ELF-1 (cell line): ENCODE data around the gene EXD3.
"Not testable (repeated sequence)": the region's sequence is repeated elsewhere in the genome, so short reads cannot be mapped to it uniquely, and the experiment has no call there.

ENCODE experiments used
- DNase-seq: peaks from one replicate; pipeline ENCODE4 v3.0.0-alpha.2; 2016; ENCODE audit warnings: low read depth, low spot score

Gene EXD3

GRCh38 chr9:137411260-137411644, 11.7 kb downstream of the EXD3 start:
- no peak for DNase-seq

DNA sequence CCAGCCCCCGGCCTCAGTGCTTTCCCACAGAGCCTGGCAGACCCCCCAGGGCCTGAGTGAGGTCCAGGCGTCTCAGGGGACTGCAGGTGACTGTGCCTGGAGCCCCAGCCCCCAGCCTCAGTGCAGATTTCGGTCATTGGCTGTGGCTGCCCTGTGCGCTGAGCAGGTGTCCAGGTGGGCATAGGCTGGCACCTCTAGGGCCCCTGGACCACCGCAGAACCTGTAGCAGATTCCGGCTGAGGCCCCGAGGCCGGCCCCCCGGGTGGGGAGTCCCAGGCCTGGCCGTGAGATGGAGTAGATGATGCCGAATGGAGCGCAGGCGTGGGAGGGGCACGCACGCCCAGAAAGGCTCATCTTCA, 12.1 kb downstream of the EXD3 start:
- DNase-seq: no peak

DNA sequence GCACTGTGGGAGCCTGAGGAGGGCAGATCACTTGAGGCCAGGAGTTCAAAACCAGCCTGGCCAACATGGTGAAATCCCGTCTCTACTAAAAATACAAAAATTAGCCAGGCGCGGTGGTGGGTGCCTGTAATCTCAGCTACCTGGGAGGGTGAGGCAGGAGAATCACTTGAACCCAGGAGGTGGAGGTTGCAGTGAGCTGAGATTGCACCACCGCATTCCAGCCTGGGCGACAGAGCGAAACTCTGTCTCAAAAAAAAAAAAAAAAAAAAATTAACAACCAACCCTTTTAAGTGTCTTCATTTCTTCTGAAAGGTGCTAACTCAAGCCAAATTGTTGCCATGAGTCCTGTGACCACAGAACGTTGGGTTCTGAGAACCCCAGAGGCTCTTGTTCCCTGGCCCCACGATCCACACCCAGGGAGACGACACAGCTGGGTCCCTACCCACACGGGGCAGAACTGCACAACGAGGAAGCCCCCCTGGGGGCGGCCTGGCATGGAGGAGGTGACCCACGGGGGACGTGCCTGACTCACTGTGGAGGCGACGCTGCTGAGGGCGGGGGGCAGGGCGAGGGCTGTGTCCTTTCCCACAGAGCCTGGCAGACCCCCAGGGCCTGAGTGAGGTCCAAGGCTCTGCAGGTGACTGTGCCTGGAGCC, 12.6 kb downstream of the EXD3 start:
- not testable (repeated sequence) for DNase-seq

DNA sequence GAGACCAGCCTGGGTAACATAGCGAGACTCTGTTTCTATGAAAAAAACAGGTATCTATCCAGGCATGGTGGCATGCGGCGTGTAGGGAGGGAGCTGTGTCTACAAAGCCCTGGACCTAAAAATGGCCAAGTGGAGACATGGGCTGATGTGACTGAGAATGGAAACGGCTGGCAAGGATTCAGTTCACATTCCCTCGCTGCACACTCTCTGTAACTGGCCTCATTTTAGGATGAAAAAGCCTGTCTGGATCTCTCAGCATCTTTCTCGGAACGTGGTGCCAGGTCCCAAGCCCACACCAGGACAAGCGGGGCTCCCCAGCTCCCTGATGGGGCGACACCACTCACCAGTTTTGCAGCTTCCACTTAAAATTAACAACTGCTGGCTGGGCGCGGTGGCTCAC, 13.4 kb downstream of the EXD3 start:
- DNase-seq: no peak

DNA sequence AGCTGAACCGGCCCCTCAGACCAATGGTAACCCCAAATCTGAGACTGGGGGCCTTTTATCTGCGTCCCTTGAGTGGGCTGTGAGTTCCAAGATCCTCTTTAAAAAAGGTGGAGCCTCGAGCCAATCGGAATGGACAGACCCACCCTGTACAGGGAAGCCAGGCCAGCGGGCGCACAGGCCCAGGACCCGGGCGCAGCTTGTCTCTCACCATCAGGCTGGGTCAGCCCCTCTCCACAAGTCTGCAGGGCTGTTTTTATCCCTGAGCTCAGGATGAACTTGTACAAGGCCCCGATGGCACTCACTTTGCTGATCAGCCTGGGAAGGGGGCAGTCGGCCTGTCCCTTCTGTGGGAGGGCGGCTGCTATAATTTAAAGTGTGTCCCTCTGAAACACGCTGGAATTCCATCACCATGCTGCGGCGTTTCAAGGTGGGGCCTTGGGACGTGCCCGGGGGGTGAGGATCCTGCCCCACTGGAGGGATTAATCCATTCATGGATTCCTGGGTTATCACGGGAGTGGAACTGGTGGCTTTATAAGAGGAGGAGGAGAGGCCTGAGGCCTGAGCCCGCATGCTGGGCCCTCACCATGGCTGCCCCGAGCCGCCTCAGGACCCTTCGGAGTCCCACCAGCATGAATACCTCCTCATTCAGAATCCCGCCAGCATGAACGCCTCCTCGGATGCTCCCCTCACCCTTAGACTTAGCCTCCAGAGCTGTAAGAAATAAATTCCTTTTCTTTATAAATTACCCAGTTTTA, 14.1 kb downstream of the EXD3 start:
- DNase-seq: no peak

DNA sequence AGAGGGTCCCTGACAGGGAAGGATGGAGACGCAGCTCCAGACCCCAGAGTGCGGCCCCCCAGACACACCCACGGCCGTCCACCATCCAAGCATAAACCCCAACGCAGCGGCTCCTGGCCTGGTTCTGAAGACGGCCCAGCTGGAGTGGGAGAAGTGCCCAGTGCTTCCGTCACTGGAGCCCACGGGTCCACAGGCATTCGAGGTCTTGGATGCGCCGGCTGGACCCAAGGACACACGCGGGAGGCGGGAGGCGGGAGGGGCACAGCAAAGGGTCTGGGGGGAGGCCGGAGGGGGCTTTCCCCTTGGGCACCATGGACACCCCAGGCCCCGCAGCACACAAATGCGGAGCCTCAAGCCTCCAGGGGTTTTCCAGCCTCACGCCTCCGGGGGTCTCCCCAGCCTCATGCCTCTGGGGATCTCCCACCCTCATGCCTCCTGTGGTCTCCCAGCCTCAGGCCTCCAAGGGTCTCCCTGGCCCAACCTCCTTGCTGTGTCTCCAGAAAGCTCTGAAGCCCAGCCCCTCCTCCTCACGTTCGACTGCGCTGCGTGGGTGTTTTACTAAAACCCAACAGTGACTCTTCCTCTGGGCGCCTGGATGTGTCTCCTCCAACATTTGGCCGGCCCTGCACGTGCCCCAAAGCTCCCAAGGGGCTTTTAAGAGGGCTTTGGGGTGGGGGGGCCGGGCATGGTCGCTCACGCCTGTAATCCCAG, 15.2 kb downstream of the EXD3 start:
- no peak for DNase-seq

GRCh38 chr9:137406876-137407589, 15.9 kb downstream of the EXD3 start:
- DNase-seq: peak; percentile 88

DNA sequence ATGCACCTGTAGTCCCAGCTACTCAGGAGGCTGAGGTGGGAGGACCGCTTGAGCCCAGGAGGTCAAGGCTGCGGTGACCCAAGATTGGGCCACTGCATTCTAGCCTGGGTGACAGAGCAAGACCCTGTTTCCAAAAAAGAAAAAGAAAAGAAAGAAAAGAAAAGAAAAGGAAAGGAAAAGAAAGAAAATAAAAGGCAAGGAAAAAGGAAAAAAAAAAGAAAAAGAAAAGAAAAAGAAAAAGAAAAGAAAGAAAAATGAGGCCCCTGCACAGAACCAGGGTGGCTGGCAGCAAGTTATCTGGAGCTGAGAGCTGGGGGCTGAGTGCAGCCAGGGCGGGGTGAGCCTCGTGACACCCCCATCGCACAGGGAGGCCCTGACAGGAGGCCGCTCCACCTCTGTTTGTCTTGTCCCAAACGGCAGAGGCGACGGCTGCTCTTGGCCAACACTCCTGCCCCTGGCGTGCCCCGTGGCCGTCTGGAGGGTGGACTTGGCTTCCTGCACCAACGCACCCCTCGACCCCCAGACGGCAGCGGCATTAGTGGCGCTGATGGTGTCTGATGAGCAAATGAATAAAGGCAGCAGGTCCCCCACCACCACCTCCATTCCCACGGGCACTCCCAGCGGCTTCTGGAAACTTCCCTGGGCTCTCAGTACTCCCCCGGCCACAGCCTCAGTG, 16.7 kb downstream of the EXD3 start:
- DNase-seq: no peak

DNA sequence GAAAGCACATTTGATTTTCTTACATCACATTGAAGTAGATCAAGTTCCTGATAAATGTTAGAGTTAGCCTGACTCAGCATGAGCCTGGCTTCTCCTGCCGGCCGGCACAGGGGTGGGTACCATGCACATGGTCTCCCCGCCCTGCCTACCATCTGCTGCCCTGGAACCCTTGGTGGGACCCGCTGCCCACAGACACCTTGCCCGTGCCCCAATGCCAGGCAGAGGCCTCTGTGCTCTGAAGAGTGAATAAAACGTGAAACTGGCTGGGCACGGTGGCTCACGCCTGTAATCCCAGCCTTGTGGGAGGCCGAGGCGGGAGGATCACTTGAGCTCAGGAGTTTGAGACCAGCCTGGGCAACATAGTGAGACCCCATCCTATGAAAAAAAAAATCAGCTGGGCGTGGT, 17.3 kb downstream of the EXD3 start:
- DNase-seq: no peak

DNA sequence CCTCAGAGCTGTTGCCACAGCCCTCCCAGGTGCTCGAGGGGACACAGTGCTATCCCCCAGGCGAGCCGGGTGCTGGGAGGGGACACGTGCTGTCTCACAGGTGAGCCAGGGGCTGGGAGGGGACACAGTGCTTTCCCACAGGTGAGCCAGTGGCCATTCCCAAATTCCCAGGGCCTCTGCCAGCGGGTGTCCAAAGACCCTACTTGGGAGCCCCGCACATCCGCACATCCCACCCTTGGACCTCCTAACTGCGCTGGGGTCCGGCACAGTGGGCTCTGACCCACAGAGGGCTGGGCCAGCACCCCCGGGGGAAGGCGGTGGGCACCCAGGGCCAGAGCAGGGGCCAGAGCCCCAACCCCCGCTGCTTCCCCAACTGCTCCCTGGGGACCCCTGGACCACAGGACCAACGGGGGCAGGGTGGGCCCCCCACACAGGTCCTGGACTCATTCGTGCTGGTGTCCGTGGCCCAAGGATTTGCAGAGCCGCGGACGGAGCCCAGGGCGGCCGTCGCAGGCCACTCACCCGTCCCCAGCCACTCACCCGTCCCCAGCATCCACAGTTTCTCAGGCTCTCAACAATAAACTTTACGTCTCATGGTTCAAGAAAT, 17.9 kb downstream of the EXD3 start:
- no peak for DNase-seq

DNA sequence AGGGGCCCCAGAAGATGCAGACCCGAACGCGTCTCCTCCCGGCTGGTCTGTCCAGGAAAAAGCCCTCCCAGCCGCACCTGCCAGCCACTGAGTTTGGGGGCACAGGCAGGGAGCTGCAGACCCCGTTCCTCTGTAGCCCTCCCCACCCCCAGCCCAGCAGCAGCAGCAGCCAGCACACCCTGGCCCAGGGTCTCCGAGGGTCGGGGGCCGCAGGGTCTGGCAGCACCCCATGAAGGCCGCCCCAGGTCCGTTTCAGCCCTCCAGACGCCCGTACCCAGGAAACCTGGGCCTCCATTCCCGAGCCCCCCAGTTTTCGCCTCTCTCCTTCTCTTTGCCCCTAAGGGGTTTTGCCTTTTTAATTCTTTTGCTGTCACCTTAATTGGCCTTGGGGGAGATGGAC, 19.7 kb downstream of the EXD3 start:
- no peak for DNase-seq

DNA sequence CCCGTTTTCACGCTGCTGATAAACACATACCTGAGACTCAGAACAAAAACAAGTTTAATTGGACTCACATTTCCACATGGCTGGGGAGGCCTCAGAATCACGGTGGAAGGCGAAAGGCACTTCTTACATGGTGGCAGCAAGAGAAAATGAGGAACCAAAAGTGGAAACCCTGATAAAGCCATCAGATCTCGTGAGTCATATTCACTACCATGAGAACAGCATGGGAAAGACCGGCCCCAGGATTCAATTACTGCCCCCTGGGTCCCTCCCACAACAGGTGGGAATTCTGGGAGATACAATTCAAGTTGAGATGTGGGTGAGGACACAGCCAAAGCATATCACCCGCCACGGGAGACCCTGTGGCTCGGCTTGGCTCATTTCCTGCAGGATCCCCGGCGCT, 20.2 kb downstream of the EXD3 start:
- DNase-seq: no peak

GRCh38 chr9:137398561-137399468, 24.1 kb downstream of the EXD3 start:
- DNase-seq: no peak

GRCh38 chr9:137397675-137398423, 25.1 kb downstream of the EXD3 start:
- no peak for DNase-seq

GRCh38 chr9:137396634-137397367, 26.2 kb downstream of the EXD3 start:
- DNase-seq: no peak

- DNase-seq: peak; percentile 35
These were observed 26.7 kb downstream of the EXD3 start for GRCh38 chr9:137396227-137396626.

DNA sequence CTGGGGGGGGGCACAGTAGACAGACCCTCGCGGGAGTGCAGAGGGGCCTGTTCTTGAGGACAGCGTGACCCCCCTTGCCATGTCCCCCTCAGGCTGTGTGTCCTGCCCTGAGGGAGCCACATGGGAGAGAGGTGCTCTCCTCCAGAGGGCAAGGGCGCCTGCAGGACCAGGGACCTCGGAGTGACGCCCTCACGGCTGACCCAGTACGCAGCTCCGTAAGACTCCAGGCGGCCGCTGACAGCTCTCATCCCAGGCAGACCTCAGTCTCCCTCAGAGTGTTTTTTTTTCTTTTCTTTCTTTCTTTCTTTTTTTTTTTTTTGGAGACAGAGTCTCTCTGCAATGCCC, 27.3 kb downstream of the EXD3 start:
- DNase-seq: no peak

DNA sequence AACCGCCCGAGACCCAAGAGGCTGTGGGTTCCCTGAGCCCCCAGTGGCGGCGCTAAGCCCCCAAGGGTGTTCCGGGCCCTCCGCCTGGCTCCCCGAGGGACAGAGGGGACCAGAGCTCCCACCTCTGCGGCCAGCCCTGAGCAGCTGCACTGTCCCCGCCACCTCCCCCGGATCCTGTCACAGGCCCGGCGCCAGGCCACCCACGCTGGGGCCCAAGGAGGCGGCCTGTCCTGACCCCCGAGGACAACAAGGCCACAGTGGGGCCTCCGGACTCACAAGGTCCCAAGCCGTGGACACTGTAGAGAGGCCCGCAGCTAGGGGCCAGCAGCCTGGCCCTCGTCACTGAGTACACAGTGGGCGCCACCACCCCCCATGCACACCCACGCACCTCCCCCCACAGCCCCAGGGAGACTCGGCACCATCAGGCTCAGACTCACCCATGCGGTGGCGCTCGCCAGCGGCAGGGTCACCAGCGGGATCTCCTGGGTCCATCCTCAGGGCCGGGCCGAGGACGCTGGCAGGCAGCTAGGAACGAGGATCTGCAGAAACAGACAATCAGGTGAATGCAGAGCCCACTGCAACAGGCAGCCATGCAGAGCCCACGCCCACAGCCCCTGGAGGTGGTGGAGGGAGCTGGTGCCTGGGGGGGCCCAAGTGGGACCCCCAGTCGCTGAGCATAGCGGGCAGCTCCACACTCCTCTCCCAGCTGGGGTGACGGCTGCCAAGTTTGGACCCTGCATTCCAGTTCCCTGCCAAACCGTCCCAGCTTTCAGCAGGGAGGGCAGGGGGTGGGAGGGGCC, 27.9 kb downstream of the EXD3 start:
- DNase-seq: no peak
